GM19043 (cell line): ENCODE results near the gene DCAF5.
"Not testable (repeated sequence)": the region's sequence is repeated elsewhere in the genome, so short reads cannot be mapped to it uniquely, and the experiment has no call there.

Source experiments
- ATAC-seq: cut with Tn5 transposase; IDR thresholded peaks from one replicate; pipeline ENCODE4 v1.9.1; 2021; ENCODE audit warnings: low read depth; ENCODE audit not compliant: unreplicated experiment

The DCAF5 gene

DNA sequence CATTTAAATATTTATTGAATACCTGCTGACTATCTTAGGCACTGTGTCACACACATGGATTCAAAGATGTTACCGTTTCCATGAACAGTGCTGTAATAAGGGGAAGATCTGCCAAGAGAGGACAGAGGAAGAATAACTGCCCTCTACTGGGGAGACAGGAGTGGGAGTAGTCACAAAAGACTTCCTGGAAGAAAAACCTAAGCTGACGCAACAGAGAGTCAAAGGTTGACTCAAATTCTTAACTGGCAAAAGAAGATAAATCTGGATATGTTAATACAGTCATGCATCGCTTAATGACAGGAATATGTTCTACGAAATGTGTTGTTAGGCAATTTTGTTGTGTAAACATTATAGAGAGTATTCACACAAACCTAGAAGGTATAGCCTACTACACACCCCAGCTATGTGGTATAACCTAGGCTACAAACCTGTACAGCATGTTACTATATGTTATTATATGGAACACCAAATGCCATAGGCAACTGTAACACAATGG, 51.5 kb downstream of the DCAF5 start:
- no peak for ATAC-seq

DNA sequence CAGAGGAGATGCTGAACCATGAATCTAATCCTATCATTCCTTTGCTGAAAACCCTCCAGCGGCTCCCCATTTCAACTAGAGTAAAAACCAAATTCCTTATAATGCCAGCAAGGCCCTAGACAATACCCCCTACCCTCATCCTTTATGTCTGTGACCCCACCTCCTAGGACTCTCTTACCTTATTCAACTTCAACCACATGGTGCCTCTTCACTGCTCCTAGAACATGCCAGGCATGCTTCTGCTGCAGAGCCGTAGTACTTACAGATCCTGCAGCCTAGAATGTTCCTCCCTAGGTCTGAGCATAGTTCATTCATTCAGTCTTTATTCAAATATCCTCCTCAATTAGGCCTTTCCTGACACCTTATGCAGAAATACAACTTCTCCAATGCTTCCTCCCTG, 54.9 kb downstream of the DCAF5 start:
- ATAC-seq: no peak

DNA sequence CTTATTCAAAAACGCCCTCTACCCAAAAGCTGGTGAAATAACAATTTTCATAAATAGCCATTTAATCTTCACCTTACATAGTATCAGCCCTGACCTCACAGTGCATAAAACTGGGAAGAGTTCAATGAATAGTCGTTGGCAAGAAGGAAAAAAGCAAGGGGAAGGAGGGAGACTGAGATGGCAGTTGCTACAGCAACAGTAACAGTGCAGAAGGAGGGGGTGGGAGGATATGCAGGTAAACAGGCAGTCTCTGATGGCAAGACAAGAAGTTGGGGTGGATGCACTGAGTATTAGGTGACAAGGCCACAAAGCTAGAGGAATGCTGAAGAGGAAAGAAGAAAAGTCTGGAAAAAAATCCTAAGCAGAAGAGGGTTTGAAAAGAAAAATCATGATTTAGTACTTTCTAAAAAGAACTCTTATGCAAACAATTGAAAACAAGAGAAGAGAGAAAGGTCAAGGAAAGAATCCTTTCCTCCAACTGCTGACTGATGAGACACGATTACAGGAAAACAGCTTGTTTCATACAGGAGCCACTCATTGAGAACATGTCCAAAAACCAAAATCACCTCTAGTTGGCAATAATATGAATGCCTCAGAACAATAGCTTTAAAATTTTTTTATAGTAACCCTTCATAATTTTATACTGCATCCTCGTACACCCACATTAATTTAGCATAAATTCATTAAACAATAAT, 56.0 kb downstream of the DCAF5 start:
- ATAC-seq: no peak

DNA sequence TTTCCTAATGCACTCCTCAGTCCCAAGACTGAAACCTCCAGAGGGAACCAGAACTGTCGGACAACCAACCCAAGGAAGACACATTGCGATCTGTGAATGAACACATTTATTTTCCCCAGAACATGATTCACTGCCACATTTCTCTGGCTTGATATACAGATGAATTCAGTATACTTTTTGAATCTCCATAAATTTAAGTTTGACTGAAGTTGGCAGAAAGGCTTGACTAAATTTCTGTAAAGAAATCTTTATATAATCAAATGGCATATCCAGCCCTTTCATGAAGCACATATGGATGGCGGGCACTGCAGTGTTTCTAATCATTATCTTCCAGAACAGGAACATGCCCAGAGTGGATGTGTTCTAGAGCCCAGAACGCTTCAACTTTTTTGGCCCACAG, 56.7 kb downstream of the DCAF5 start:
- ATAC-seq: no peak

DNA sequence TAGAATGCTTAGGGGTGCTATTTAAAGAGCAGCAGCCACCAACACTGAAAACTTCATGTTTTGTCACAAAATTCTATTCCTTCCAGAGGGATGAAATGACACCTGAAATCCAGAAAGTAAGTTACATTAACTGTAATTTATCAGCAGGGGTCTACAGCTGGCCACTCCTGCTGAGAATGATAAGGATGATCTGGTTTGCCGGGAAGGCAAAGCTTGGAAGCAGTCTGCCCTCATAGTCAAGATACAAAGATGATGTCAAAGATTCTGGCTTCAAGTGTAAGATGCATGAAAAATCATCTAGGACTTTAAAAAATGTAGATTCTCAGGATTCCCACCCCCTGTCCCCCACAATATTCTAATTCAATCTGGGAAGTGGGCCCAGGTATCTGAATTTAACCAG, 58.4 kb downstream of the DCAF5 start:
- ATAC-seq: no peak

DNA sequence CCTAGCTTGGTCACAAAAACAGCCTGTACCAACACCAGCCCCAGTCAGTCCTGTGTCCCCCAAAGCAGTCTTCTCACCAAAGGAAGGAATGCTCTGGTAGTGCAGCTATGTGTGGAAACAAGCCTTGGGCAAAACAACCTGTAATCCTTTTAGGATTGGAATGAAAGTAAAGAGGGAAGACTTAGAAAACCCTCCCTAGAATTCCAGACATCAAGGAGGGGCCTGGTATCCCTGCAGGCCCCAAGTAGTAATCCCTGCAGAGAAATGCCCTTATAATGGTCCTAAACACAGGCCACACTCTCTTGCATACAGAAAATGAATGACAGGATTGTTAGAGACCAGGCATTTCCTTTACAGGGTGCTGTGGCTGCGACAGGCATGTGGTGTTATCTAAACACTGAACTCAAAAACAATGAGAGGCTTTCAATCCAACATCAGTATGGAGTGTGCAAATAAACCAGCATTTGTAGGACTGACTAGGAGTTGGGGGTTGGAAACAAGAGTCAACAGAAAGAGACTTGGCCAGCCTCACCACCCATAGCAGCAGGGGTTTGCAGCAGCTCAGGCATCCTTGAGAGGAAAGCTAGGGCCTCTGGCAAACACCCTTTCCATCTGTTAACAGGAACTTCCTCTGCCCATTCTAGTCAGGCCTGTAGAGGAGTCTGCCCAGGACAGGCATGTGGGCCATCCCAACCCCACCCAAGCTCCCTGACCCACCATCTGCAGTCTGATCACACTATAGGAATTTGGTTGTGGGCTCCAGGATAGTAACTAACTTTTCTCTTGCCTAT, 59.1 kb downstream of the DCAF5 start:
- ATAC-seq: no peak

DNA sequence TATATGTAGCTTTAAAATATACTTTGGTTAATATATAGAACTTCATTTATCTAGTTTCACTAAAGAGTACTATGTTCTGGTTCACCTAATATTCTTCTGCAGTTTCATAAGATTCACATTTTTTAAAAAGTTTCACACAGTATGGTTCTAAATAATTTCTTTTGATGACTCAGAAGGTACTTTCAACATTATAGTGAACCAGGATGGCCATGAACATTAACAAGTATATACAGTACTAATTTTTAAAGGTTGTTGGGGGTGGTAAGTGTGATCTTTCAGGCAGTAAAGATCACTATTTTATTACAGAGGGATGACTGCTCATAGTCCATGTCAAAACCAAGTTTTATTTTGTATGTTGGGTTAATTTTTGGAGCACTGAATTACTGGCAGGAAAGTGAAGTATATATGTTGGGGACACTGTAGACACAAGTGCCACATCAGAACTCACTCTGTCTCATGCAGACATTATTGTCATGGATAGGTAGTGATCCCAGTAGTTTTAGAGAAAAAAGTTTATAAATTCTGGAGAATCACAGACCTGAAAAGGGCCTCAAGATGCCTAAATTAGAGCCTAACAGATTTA, 60.0 kb downstream of the DCAF5 start:
- ATAC-seq: no peak

DNA sequence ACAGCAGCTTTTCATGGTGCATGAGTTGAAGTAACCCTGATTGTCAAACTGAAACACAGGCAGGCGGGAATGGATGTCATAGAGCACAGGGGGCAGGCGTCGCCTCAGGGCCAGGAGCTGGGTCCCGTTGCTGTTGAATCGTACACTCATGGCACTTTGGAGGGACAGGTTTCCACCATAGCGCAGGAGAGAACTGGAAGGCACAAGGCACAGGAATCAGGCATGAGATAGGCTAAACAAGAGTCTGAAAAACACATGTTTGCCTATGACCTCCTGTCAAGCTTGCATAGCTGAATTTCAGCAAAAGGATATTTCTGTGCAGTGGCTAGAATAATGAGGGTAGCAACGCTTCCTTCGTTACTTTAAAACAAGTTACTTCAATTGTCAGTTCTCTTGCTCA, 61.2 kb downstream of the DCAF5 start:
- no peak for ATAC-seq

DNA sequence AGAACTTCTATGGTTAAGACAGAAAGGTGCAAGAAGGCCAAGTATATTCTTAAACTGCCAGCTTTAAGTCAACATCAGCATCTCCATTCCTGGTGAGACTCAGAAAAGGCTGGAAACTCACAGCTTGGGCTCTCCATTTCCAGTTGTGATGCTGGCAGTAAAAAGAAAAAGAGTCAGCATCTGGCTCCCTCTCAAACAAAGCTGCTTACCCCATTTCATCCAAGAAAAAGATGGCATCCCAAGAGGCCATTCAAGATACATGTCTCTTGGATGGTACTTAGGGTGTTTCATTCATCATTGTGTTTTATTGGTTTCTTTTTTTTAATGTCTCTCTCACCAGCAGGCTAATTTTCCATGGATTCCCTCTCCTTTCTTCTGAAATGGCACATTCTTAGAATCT, 61.9 kb downstream of the DCAF5 start:
- ATAC-seq: no peak

DNA sequence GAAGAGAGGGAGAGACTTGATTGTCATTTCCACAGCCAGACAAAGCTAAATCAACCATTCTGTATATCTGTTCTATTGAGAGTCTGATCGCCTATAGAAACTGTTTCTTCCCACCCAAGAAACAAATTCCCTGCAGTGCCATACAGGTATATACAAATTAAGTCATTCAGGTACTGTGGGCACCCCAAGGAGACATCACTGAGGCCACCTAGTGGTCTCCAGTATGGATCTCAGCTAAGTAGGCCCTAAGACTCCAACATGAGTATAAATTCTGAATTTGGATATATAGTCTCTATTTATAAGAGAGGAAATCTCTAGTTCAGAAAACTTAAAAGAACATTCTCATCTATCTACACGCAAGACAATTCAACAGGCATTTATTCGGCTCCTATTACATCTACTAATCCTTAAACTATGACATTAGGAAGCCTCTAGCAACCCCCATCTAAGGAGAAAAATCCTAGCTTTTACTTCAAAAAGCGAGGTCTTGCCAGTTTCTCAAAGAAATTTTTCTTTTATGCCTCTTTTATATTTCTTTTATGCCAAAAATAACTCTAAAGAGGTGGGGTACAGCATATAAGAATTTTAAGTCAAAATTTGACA, 62.6 kb downstream of the DCAF5 start:
- ATAC-seq: no peak

DNA sequence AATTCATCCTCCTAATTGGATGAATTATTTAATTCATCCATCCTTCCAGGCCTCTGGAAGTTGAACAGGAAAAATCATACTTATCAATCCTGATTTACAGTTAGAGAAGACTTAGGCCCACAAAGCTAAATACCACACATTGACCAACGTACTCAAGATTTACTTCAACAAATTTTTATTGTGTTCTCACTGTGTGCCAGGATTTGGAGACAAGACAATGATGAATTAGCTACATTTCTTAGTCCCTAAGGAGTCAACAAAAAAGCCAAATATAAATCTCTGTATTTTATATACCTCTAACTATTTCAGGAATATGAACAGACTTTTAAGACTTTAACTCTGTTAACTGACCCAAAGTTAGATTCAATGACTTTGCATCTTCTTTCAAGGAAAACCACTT, 63.9 kb downstream of the DCAF5 start:
- no peak for ATAC-seq

DNA sequence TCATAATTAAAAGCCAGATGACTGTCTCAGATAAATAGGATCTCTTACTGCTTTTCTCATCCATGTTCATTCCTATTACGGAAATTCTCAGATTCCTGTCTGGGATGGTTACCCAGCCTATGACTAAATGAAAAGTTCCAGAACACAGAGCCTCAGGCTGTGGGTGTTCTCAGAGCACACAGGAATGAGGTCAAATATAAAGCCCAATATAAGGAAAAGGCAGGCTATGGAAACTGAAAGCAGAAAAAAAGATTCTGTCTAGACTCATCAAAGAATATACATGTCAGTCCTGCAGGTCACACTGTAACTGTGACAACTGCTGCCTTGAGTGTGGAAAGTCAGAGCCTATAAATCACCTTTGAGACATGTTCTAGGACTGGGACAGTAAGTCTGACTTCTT, 64.3 kb downstream of the DCAF5 start:
- ATAC-seq: no peak

DNA sequence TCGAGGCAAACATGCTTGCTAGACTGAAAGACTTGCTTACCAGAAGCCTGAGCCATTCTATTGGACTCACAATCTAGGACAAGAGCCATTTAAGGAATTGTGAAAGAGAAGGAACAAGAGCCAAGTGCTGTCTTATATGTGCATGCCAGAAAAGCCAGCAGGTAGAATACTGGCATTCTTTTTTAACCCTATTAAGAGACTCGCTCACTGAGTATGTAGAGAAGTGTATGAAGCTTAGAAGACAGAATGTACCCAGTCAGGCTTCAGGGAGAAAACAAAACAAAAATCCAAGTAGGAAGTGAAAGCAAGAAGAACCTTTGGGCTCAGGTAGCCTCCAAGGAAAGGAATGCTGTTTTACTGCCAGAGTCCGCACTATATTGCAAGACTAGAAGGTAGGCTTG, 65.9 kb downstream of the DCAF5 start:
- no peak for ATAC-seq

DNA sequence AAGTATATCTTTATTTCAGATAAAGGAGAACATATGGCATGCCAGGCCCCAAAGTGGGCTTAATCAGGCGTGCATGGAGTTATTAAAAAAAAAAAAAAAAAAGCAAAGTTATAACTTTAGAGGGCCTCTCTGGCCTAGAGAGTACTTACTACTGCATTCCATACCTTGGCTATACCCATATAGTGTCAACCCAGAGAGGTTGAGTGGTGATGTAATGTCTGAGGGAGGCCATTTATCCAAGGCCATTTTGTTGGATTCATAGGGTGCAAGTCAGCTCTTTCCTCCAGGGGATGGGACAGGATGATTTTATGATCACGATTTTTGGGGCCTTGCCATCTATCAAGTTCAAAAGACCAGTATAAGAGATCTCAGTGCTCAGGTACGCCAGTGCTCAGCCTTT, 66.4 kb downstream of the DCAF5 start:
- ATAC-seq: no peak

DNA sequence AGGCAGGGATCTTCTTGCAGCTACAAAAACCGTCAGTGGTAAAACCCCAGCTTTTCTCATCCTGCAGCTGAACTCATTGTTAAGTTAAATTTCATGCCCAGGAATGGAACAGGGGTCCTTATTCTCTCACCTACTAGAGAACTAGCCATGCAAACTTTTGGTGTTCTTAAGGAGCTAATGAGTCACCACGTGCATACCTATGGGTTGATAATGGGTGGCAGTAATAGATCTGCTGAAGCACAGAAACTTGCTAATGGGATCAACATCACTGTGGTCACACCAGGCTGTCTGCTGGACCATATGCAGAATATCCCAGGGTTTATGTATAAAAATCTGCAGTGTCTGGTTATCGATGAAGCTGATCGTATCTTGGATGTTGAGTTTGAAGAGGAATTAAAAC, 68.9 kb downstream of the DCAF5 start:
- no peak for ATAC-seq

DNA sequence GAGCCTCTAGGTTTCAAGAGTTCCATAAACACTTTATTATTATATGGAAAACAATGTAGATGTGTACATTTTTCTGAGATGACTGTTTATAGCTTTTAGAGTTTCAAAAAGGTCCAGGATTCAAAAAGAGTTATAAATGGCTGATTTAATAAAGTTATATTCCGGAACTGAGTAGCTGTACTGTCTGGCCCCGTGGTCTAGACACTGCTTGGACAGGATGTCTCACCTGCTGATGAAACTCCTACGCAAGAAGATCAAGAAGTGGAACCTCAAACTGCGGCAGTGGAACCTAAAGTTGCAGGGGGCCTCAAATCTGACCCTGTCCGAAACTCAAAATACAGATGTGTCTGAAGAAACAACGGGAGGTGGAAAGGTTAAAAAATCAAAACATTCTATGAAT, 69.7 kb downstream of the DCAF5 start:
- no peak for ATAC-seq

DNA sequence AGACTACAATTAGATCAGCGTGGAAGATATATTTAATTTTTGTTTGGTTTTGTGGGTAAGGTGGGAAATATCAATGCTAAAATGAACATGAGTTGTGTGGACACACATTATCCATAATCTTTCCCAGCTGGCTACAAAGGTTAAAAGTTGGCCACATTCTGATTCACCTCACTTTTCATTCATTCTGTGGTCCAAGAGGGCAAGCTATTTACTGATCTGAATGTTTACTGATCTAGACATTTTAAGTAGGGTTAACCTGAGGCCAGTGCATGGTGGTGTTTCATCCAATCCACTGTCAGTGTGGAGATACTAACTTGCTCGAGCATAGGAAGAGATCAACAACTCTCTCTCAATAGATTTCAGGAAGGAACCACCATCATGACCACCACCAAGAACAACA, 71.6 kb downstream of the DCAF5 start:
- no peak for ATAC-seq

DNA sequence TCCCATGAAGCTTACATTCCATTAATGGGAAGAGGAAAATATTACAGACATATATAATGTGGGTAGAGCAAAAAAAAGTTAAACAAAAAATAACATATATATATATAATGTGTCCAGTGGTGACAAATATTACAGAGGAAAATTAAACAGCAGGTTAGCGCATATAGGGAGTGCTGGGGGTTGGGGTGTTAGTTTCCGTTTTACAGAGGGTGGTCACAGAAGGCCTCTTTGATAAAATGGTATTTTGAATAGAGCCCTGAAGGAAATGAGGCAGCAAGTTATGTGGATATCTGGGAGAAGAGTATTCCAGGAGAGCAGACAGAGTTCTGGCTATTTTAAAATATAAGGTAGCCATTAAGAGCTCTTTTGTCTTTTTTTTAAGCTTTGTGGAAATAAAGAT, 73.2 kb downstream of the DCAF5 start:
- no peak for ATAC-seq

DNA sequence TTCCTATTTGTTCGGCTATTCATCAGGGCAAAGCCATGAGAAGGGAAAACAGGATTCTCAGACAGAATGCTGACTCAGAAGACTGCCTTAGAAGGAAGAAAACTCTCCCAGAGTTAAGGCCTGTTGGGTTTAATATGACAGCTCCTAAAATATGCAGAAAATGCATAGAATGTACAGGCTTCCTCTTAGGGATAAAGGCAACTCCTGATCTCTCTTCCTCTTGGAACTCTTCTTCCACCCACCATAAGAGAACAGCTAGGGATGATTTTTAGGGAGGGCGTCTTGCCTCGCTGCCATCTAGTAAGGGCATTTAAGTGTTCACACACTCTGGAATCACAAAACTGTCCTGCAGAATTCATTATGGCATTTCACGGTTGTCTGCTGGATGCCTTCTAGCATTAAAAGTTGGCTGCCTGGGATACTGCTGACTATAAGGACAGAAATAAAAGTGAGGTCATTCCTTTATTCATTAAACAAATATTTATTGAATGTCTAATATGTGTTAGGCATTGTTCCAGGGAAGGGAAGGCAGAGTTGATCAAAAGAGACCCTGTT, 73.7 kb downstream of the DCAF5 start:
- no peak for ATAC-seq

DNA sequence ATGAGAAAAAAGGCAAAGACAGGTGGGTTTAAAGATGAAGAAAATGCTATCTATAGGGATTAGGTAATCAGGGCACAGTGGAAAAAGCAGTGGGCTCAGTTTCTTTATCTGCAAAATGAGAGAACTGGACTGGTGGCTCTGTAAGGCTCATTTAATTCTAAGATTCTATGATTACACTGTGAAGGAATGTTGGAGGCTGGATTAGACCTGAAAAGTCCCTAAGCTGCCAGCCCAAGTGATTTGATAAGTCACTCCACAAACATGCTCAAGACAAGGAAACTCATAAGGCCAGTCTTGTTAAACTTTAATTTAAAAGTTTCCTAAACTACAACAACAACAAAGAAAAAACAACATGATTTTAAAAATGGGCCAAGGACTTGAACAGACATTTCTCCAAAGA, 75.1 kb downstream of the DCAF5 start:
- ATAC-seq: no peak

DNA sequence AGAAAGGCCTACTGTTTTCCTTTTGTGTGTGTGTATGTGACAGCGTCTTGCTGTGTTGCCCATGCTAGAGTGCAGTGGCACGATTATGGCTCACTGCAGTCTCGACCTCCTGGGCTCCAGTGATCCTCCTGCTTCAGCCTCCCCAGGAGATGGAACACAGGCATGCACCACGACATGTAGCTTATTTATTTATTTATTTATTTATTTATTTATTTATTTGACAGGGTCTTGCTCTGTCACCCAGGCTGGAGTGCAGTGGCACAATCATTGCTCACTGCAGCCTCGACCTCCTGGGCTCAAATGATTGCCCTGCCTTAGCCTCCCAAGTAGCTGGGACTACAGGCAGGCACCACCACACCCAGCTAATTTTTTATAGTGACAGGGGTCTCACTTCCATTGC, 75.7 kb downstream of the DCAF5 start:
- ATAC-seq: not testable (repeated sequence)
